ENCODE data around the gene YIPF4.
"Not testable (repeated sequence)": the region's sequence is repeated elsewhere in the genome, so short reads cannot be mapped to it uniquely, and the experiment has no call there.

Gene YIPF4

DNA sequence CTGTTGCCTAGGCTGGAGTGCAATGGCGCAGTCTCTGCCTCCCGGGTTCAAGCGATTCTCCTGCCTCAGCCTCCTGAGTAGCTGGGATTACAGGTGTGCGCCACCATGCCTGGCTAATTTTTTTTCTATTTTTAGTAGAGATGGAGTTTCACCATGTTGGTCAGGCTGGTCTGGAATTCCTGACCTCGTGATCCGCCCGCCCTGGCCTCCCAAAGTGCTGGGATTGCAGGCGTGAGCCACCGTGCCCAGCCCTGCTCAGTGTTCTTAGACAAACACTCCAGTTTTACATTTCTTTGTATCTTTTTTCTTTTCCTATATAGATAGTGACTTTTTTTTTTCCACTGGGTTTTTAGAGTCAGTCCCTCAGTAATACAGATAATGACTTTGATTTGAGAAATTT is 86.6 kb downstream of the YIPF4 start:
- not testable (repeated sequence) for H3K4me3 Mint-ChIP-seq
- Mint-ChIP-seq H3K4me1 (peaks cover 44% of the 10 kb centered on the region), H3K27ac (peak overlapping the region; percentile 32)

DNA sequence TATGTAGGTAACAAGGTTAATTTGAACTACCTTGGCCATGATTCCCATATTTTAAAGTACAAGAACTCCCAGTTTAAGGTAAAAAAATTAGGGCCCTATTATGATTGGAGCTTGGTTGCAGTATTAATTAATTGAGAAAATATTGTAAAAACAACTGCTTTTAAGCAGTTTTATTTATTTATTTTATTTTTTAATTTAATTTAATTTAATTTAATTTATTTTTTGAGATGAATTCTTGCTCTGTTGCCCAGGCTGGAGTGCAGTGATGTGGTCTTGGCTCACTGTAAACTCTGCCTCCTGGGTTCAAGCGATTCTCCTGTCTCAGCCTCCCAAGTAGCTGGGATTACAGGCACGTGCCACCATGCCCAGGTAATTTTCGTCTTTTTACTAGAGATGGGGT is 88.0 kb downstream of the YIPF4 start:
- not testable (repeated sequence) for H3K4me3 Mint-ChIP-seq; H3K9me3 Mint-ChIP-seq; ATAC-seq (ENCODE audit: low read depth); H3K27me3 Mint-ChIP-seq; H3K27ac Mint-ChIP-seq; DNase-seq (ENCODE audit: low spot score in 2 of 2)
- Mint-ChIP-seq H3K36me3 (peaks cover 10% of the 10 kb centered on the region), H3K4me1 (peaks cover 41% of the 10 kb centered on the region)

More for the DNA sequence above, 86.6 kb downstream of the YIPF4 start:
- ATAC-seq (ENCODE audit: low read depth); H3K9me3 Mint-ChIP-seq; DNase-seq (ENCODE audit: low spot score in 2 of 2); H3K27me3 Mint-ChIP-seq: not testable (repeated sequence)
- H3K36me3 Mint-ChIP-seq = peaks cover 12% of the 10 kb centered on the region
